Measurements from ENCODE around the gene RSAD2. TPM values are rescaled to one million over a fixed set of nuclear protein-coding genes. Genes with fewer than 3 reads are reported as not detected.

Gene RSAD2
- total RNA-seq, 1 donor from 2014 or later: 4.4 TPM

DNA sequence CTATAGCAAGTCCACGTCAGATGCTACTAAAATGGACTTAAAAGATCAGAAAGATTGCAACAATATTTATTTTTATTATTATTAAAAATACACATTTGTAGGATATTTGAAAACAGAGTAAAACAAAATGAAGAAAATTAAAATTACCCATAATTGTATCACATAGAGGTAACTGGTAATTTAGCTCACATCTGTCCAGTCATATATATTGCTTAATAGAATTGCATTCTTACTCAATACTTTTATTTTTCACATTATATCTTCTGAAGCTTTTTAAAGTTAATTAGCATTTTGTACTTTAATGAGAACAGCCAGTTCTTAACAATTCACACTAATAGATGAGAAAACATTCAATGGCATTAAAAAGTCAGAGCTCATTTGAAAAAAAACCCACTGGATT, 28.1 kb downstream of the RSAD2 start:
- no peak overlapping the region for H3K27ac Mint-ChIP-seq
- H3K36me3 Mint-ChIP-seq (ENCODE audit: insufficient read depth): peaks cover 3% of the 10 kb centered on the region
- peaks cover 19% of the 10 kb centered on the region for H3K9me3 Mint-ChIP-seq (ENCODE audit: low read depth)
- no peak for DNase-seq (ENCODE audit: low spot score, unreplicated experiment)
- H3K4me1 Mint-ChIP-seq (ENCODE audit: low read depth): no peaks in the 10 kb centered on the region
- H3K27me3 Mint-ChIP-seq: peaks cover 5% of the 10 kb centered on the region
- no peak overlapping the region for H3K4me3 Mint-ChIP-seq (ENCODE audit: low read depth)
- TF ChIP-seq, protein P1, sequence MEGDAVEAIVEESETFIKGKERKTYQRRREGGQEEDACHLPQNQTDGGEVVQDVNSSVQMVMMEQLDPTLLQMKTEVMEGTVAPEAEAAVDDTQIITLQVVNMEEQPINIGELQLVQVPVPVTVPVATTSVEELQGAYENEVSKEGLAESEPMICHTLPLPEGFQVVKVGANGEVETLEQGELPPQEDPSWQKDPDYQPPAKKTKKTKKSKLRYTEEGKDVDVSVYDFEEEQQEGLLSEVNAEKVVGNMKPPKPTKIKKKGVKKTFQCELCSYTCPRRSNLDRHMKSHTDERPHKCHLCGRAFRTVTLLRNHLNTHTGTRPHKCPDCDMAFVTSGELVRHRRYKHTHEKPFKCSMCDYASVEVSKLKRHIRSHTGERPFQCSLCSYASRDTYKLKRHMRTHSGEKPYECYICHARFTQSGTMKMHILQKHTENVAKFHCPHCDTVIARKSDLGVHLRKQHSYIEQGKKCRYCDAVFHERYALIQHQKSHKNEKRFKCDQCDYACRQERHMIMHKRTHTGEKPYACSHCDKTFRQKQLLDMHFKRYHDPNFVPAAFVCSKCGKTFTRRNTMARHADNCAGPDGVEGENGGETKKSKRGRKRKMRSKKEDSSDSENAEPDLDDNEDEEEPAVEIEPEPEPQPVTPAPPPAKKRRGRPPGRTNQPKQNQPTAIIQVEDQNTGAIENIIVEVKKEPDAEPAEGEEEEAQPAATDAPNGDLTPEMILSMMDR (IDR thresholded peaks at IDR 0.05; ENCODE audit: unreplicated experiment): no peak

DNA sequence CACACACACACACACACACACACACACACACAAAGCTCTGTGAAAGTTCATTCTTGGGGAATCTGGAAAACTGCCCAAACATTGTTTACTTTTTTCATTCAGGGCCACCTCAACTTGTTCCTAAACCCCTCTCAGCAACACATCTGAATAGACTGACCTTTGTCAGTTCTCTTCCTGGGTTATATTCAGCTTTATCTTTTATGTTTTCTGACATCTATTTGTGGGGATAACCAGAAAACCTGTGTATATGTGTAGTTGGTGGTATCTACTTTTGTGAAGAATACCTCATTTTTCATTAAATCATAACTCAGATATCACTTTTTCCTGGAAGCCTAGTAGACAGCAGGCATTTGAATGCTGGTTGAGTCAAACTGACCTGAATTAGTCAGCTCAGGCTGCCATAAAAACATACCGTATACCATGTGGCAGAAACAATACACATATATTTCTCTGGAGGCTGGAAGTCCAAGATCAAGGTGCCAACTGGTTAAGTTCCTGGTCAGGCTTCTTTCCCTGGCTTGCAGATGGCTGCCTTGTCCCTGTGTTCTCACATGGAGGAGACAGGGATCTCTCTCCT, 28.7 kb downstream of the RSAD2 start:
- Mint-ChIP-seq H3K27me3 (peaks cover 7% of the 10 kb centered on the region), H3K9me3 (ENCODE audit: low read depth) (peaks cover 19% of the 10 kb centered on the region), H3K27ac (no peak overlapping the region), H3K4me3 (ENCODE audit: low read depth) (no peak overlapping the region), H3K4me1 (ENCODE audit: low read depth) (no peaks in the 10 kb centered on the region), H3K36me3 (ENCODE audit: insufficient read depth) (peaks cover 3% of the 10 kb centered on the region)
- TF ChIP-seq, protein P1 (IDR thresholded peaks at IDR 0.05; ENCODE audit: unreplicated experiment): no peak
- DNase-seq (ENCODE audit: low spot score, unreplicated experiment): no peak

DNA sequence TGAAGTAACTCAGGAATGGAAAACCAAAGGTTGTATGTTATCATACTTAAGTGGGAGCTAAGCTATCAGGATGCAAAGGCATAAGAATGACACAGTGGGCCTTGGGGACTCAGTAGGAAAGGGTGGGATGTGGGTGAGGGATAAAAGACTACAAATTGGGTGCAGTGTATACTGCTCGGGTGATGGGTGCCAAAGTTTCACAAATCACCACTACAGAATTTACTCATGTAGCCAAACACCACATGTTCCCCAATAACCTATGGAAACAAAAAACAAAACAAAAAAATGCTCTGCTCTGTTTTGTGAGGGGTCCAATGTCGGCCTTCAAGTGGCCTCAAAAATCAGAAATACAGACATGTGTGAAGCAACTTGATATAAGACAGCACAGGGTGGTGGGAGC, 30.7 kb downstream of the RSAD2 start:
- Mint-ChIP-seq H3K4me3 (ENCODE audit: low read depth) (no peak overlapping the region), H3K4me1 (ENCODE audit: low read depth) (no peaks in the 10 kb centered on the region), H3K36me3 (ENCODE audit: insufficient read depth) (no peaks in the 10 kb centered on the region), H3K27ac (no peak overlapping the region), H3K27me3 (peaks cover 13% of the 10 kb centered on the region), H3K9me3 (ENCODE audit: low read depth) (peaks cover 3% of the 10 kb centered on the region)
- TF ChIP-seq, protein P1 (IDR thresholded peaks at IDR 0.05; ENCODE audit: unreplicated experiment): no peak
- no peak for DNase-seq (ENCODE audit: low spot score, unreplicated experiment)

DNA sequence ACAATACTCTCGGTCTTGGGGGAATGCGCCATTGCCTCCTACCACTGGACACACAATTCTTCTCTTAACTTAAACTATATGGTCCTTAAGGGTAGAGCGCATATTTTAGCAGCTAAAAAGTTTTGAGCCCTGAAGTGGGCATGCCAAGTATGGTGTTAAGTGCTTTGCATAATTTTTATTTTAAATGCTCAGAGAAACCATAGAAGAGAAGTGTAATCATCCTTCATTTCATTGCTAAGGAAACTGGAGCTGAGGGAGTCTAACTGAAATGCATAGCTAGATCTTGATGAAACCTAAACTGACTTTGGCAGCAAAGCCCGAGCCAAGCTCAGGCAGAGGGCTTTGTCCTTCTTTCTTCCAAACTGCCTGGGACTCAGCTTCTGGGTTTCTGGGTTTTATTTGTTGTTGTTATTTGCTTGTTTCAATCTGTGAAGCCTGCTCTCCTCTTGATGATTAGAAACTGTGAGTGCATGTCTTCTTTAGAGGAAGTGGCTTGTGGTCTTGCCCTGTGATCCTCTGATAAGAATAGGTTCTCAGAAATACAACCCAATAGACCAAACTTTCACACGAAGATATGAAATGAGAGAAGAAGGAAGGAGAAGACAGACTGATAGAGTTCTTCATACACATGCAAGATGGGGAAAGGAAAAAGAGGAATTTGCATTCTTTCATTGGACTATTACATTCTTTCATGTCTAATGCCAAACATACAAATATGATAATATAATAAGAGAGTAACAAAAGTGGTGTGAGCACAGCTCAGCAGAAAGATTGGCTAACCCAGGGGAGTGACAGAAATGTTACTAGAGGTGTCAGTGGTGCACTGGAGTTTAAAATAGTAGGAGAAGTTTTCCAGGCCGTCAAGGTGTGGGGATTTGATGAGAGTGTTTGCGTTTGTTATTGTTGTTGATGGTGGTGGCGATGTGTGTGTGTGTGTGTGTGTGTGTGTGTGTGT, 32.1 kb downstream of the RSAD2 start:
- no peak overlapping the region for H3K27ac Mint-ChIP-seq
- no peaks in the 10 kb centered on the region for H3K4me1 Mint-ChIP-seq (ENCODE audit: low read depth)
- no peaks in the 10 kb centered on the region for H3K36me3 Mint-ChIP-seq (ENCODE audit: insufficient read depth)
- TF ChIP-seq, protein P1 (IDR thresholded peaks at IDR 0.05; ENCODE audit: unreplicated experiment): no peak
- no peak overlapping the region for H3K4me3 Mint-ChIP-seq (ENCODE audit: low read depth)
- no peak for DNase-seq (ENCODE audit: low spot score, unreplicated experiment)
- no peaks in the 10 kb centered on the region for H3K9me3 Mint-ChIP-seq (ENCODE audit: low read depth)
- peaks cover 22% of the 10 kb centered on the region for H3K27me3 Mint-ChIP-seq

DNA sequence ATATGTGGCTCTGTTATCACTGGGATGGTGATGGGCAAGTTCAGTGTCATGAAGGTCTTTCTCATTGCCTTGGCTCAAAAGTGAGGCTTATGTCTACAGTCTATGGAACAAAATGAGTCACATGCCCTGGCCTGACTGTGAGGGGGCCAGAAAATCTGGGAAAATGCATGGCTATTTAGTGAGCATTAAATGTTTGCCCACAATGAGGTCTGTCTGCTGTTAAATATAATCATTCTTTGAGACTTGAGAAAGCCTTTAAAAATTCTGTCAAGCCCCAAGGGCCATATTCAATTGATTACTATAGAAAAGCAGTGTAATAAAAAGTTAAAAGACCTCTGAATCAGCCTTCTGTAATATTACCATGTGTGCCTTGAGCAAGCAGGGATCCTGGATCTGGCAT, 34.1 kb downstream of the RSAD2 start:
- Mint-ChIP-seq H3K4me1 (ENCODE audit: low read depth) (no peaks in the 10 kb centered on the region), H3K4me3 (ENCODE audit: low read depth) (no peak overlapping the region), H3K36me3 (ENCODE audit: insufficient read depth) (no peaks in the 10 kb centered on the region), H3K27me3 (peaks cover 37% of the 10 kb centered on the region), H3K27ac (no peak overlapping the region), H3K9me3 (ENCODE audit: low read depth) (no peaks in the 10 kb centered on the region)
- TF ChIP-seq, protein P1 (IDR thresholded peaks at IDR 0.05; ENCODE audit: unreplicated experiment): no peak
- DNase-seq (ENCODE audit: low spot score, unreplicated experiment): no peak
